HepG2 (cell line): ENCODE results near the gene SOX8.

Experiments used
- CTCF ChIP-seq: sonication (generic); formaldehyde crosslinking; IDR thresholded peaks from 2 replicates; pipeline ENCODE4 v1.5.0; 2020; ENCODE audit warnings: mild to moderate bottlenecking, missing genetic modification reagents, moderate library complexity
- EZH2 ChIP-seq: conservative IDR thresholded peaks from 2 replicates; pipeline ENCODE4 v1.6.1; 2012; ENCODE audit warnings: mild to moderate bottlenecking, low read depth, low read length, moderate library complexity
- HNF4G ChIP-seq, 2 experiments: sonication (generic) in 1 of 2; formaldehyde crosslinking in 1 of 2; IDR thresholded peaks; 2 replicates each; pipeline versions ENCODE4 v1.4.0 to v1.6.1; 2011 to 2020; ENCODE audit warnings: borderline replicate concordance in 2 of 2, low read depth in 2 of 2, mild to moderate bottlenecking in 2 of 2, low read length in 1 of 2, missing genetic modification reagents in 1 of 2, moderate library complexity in 1 of 2
- HOXA7 ChIP-seq: sonication (generic); formaldehyde crosslinking; IDR thresholded peaks from 2 replicates; pipeline ENCODE4 v1.8.1; 2022; ENCODE audit warnings: mild to moderate bottlenecking, missing genetic modification reagents, moderate library complexity
- PBX2 ChIP-seq: IDR thresholded peaks from 2 replicates; pipeline ENCODE4 v1.6.1; 2016; ENCODE audit warnings: control low read depth
- RFX5 ChIP-seq: IDR thresholded peaks from 2 replicates; pipeline ENCODE4 v1.6.1; 2011; ENCODE audit warnings: low read depth, low read length, improper control_type of control experiment
- SMAD1 ChIP-seq: sonication (generic); formaldehyde crosslinking; IDR thresholded peaks from 2 replicates; pipeline ENCODE4 v1.4.0; 2020; ENCODE audit warnings: missing genetic modification reagents, low read depth, mild to moderate bottlenecking, borderline replicate concordance
- SMC3 ChIP-seq: IDR thresholded peaks from 2 replicates; pipeline ENCODE4 v1.6.1; 2011; ENCODE audit warnings: low read length, improper control_type of control experiment
- SUZ12 ChIP-seq: fragments of 150-350 bp; IDR thresholded peaks from 2 replicates; pipeline ENCODE4 v1.6.1; 2014; ENCODE audit warnings: low read depth, low read length
- ZFX ChIP-seq: sonication (generic); formaldehyde crosslinking; IDR thresholded peaks from 2 replicates; pipeline ENCODE4 v1.4.0; 2020; ENCODE audit warnings: mild to moderate bottlenecking, low read depth, missing genetic modification reagents, moderate library complexity
- ZNF274 ChIP-seq: sonication (generic); formaldehyde crosslinking; IDR thresholded peaks from 2 replicates; pipeline ENCODE4 v1.5.1; 2020; ENCODE audit warnings: mild to moderate bottlenecking, missing genetic modification reagents
- ZNF317 ChIP-seq: sonication (generic); formaldehyde crosslinking; IDR thresholded peaks from 2 replicates; pipeline ENCODE4 v1.5.0; 2020; ENCODE audit warnings: mild to moderate bottlenecking, missing genetic modification reagents
- ZNF562 ChIP-seq: sonication (generic); formaldehyde crosslinking; IDR thresholded peaks from 2 replicates; pipeline ENCODE4 v1.8.0; 2022; ENCODE audit warnings: missing genetic modification reagents, borderline replicate concordance

- no peak for TF ChIP-seq CTCF (CRISPR knock-in tag)
- TF ChIP-seq ZNF317 (CRISPR knock-in tag): no peak
- TF ChIP-seq ZFX (CRISPR knock-in tag): no peak
- no peak for TF ChIP-seq PBX2 (CRISPR knock-in tag)
- TF ChIP-seq HNF4G (IDR thresholded peaks at IDR 0.05; ENCODE audit: borderline replicate concordance, low read depth, low read length): no peak
- no peak for TF ChIP-seq HNF4G (CRISPR knock-in tag; IDR thresholded peaks at IDR 0.05; ENCODE audit: borderline replicate concordance, low read depth)
- no peak for TF ChIP-seq ZNF562
- TF ChIP-seq HOXA7 (CRISPR knock-in tag): no peak
- no peak for TF ChIP-seq SMC3
- no peak for TF ChIP-seq ZNF274 (CRISPR knock-in tag)
- TF ChIP-seq EZH2: no peak
- no peak for TF ChIP-seq SUZ12
- TF ChIP-seq RFX5: no peak
- no peak for TF ChIP-seq SMAD1 (CRISPR knock-in tag)
Observed at GRCh38 chr16:1001096-1001495, 19.5 kb downstream of the SOX8 start.
